Endothelial cell of umbilical vein (primary cell): ENCODE data around the gene RBM38. TPM values are rescaled to one million over a fixed set of nuclear protein-coding genes. Genes with fewer than 3 reads are reported as not detected.

ENCODE experiments used
- BruUV-seq: library from RNA; stranded (reverse); fragments of 400-500 nt; replicated peaks from 2 replicates; lab custom pipeline; 2021; lab: Mats Ljungman, UMichigan
- CTCF ChIA-PET: fragments of 300-600, 350-600 bp; sonication (Branson Sonifier 250); formaldehyde crosslinking; loops from one replicate; lab custom pipeline; 2021; ENCODE audit warnings: antibody characterized with exemption, inconsistent platforms; lab: Charles Lee
- POLR2A ChIA-PET: fragments of 300-600, 350-600 bp; sonication (Branson Sonifier 250); formaldehyde crosslinking; loops from one replicate; lab custom pipeline; 2021; ENCODE audit warnings: antibody characterized with exemption, inconsistent platforms; lab: Charles Lee
- DNase-seq: peaks from one replicate; pipeline ENCODE4 v3.0.0-alpha.2; 2011; ENCODE audit warnings: low read depth, low spot score
- FAIRE-seq: peaks from 2 replicates; lab custom pipeline; 2011; peaks lifted over from hg19 to GRCh38; lab: Jason Lieb, UNC
- H2AFZ ChIP-seq: 2 replicates; pipeline ENCODE4 v1.6.0; 2012; ENCODE audit warnings: low read depth, low read length, control low read depth, inconsistent platforms
- H3K27ac ChIP-seq: 2 replicates; pipeline ENCODE4 v1.5.1; 2011; ENCODE audit warnings: low read depth, mild to moderate bottlenecking, control low read depth, low read length, moderate library complexity; ENCODE audit not compliant: insufficient read depth
- H3K27me3 ChIP-seq, 2 experiments: 2 replicates each; pipeline versions ENCODE4 v1.6.0 to v1.6.1; 2011; ENCODE audit warnings: low read length in 2 of 2, mixed read lengths in 1 of 2; ENCODE audit not compliant: control insufficient read depth in 2 of 2, insufficient read depth in 2 of 2
- H3K36me3 ChIP-seq, 2 experiments: 2 replicates in 1 of 2; 3 replicates in 1 of 2; pipeline ENCODE4 v1.5.1; 2011; ENCODE audit warnings: low read length in 2 of 2, mild to moderate bottlenecking in 1 of 2, moderate library complexity in 1 of 2; ENCODE audit not compliant: control insufficient read depth in 2 of 2, insufficient read depth in 2 of 2; ENCODE audit errors: extremely low read depth in 1 of 2
- H3K4me1 ChIP-seq: 3 replicates; pipeline ENCODE4 v1.5.1; 2011; ENCODE audit warnings: mild to moderate bottlenecking, low read length; ENCODE audit not compliant: control insufficient read depth, insufficient read depth; ENCODE audit errors: extremely low read depth
- H3K4me2 ChIP-seq: 2 replicates; pipeline ENCODE4 v1.6.1; 2011; ENCODE audit warnings: low read length, control low read depth, mixed read lengths; ENCODE audit not compliant: insufficient read depth
- H3K4me3 ChIP-seq, 3 experiments: fragments of 200-600 bp in 1 of 3; sonication (generic), shearing (Covaris generic) in 1 of 3; replicated peaks in 1 of 3; 2 replicates each; pipeline ENCODE4 v1.5.1; 2011 to 2016; ENCODE audit warnings: control low read depth in 3 of 3, low read length in 3 of 3, mild to moderate bottlenecking in 2 of 3, inconsistent platforms in 1 of 3, low read depth in 1 of 3, moderate library complexity in 1 of 3; ENCODE audit not compliant: insufficient read depth in 1 of 3
- H3K79me2 ChIP-seq: 2 replicates; pipeline ENCODE4 v1.6.0; 2012; ENCODE audit warnings: low read length, inconsistent platforms; ENCODE audit not compliant: control insufficient read depth, insufficient read depth
- H3K9ac ChIP-seq: replicated peaks from 2 replicates; pipeline ENCODE3; 2011; ENCODE audit warnings: low read length, control low read depth; ENCODE audit not compliant: insufficient read depth; ENCODE audit errors: extremely low read depth
- H3K9me1 ChIP-seq: replicated peaks from 3 replicates; pipeline ENCODE4 v1.6.0; 2011; ENCODE audit warnings: mild to moderate bottlenecking, low read length; ENCODE audit not compliant: control insufficient read depth, insufficient read depth; ENCODE audit errors: extremely low read depth
- H3K9me3 ChIP-seq: replicated peaks from 2 replicates; pipeline ENCODE4 v1.5.1; 2012; ENCODE audit warnings: low read length, inconsistent platforms; ENCODE audit not compliant: control insufficient read depth, insufficient read depth
- H4K20me1 ChIP-seq: replicated peaks from 2 replicates; pipeline ENCODE3; 2011; ENCODE audit warnings: mild to moderate bottlenecking, low read length; ENCODE audit not compliant: control insufficient read depth, insufficient read depth; ENCODE audit errors: extremely low read depth
- CTCF ChIP-seq, 2 donors: IDR thresholded peaks; 1 replicate in 1 of 2; 2 replicates in 1 of 2; pipeline ENCODE4 v1.5.1; 2011; ENCODE audit warnings: low read length in 2 of 2, mild to moderate bottlenecking in 2 of 2, moderate library complexity in 2 of 2, control low read depth in 1 of 2, inconsistent platforms in 1 of 2, low read depth in 1 of 2; ENCODE audit not compliant: insufficient read depth in 1 of 2; ENCODE audit errors: extremely low read depth in 1 of 2
- EZH2 ChIP-seq: IDR thresholded peaks from 2 replicates; pipeline ENCODE4 v1.6.1; 2012; ENCODE audit warnings: borderline replicate concordance, low read depth, mild to moderate bottlenecking, moderate library complexity, low read length, inconsistent platforms; ENCODE audit not compliant: severe bottlenecking
- FOS ChIP-seq: IDR thresholded peaks from 2 replicates; pipeline ENCODE4 v1.6.1; 2011; ENCODE audit warnings: mild to moderate bottlenecking, low read length, moderate library complexity, borderline replicate concordance; ENCODE audit not compliant: insufficient read depth
- GATA2 ChIP-seq: IDR thresholded peaks from 2 replicates; pipeline ENCODE4 v1.7.0; 2011; ENCODE audit warnings: low read depth, mild to moderate bottlenecking, moderate library complexity, mixed read lengths, low read length; ENCODE audit not compliant: insufficient read length, insufficient read depth
- JUN ChIP-seq: IDR thresholded peaks from 2 replicates; pipeline ENCODE4 v1.6.1; 2011; ENCODE audit warnings: borderline replicate concordance, low read depth; ENCODE audit not compliant: insufficient read length, insufficient read depth
- MAX ChIP-seq: IDR thresholded peaks from 2 replicates; pipeline ENCODE4 v1.6.1; 2011; ENCODE audit not compliant: insufficient read depth, insufficient read length
- MYC ChIP-seq: IDR thresholded peaks from one replicate; pipeline ENCODE4 v1.6.1; 2011; ENCODE audit warnings: mild to moderate bottlenecking, low read depth, low read length
- POLR2A ChIP-seq: IDR thresholded peaks from 2 replicates; pipeline ENCODE4 v1.6.1; 2012; ENCODE audit warnings: low read depth, mild to moderate bottlenecking, control low read depth, low read length
- POLR2AphosphoS5 ChIP-seq: IDR thresholded peaks from 2 replicates; pipeline ENCODE4 v1.6.1; 2012; ENCODE audit warnings: low read depth, mild to moderate bottlenecking, control low read depth, low read length, moderate library complexity; ENCODE audit not compliant: insufficient read depth
- dilution Hi-C: fragments of 300-500 bp; cut with MboI; formaldehyde crosslinking; loops from one replicate; pipeline ENCODE4 v1.15.0; 2019; ENCODE audit warnings: low sequenced_read_pairs; ENCODE audit not compliant: extremely low pct_ligation_motif_present
- intact Hi-C: fragments of 100-400 bp; cut with micrococcal nuclease; formaldehyde crosslinking; loops from one replicate; pipeline ENCODE4 v1.10.0; 2022
- polyA plus RNA-seq, 4 experiments: library from polyadenylated mRNA; depleted of rRNA in 3 of 4; stranded (reverse) in 3 of 4; unstranded in 1 of 4; fragments of >200 nt; gene quantifications; 2 replicates each; pipeline versions ENCODE4 v1.2.1 to v1.2.3, GENCODE V29; 2011 to 2012; ENCODE audit warnings: missing spikeins in 1 of 4
- total RNA-seq: library from RNA; stranded (reverse); gene quantifications from 2 replicates; pipeline ENCODE4 v1.2.3, GENCODE V29; 2021

RBM38 gene
- total and polyA plus RNA-seq, 2 donors (not counting 3 experiments of a cell fraction or from before 2014, with no cell fraction given), result 22.1 to 37.4 TPM

GRCh38 chr20:57431539-57431835 is 40.3 kb downstream of the RBM38 start:
- no peak overlapping the region for H2AFZ ChIP-seq
- intact Hi-C loops, result no loop called here
- FAIRE-seq (no peak), DNase-seq (no peak)
- H3K9ac ChIP-seq, result no peak overlapping the region
- no peaks in the 10 kb centered on the region for H3K9me1 ChIP-seq
- POLR2A ChIA-PET, result no interaction called here
- no peak overlapping the region for H3K4me3 ChIP-seq
- H3K79me2 ChIP-seq, result no peaks in the 10 kb centered on the region
- H3K4me2 ChIP-seq, result no peak overlapping the region
- BruUV-seq, result no TSS peak
- H3K9me3 ChIP-seq, result no peaks in the 10 kb centered on the region
- TF ChIP-seq EZH2, result no peak
- TF ChIP-seq MYC, result no peak
- TF ChIP-seq GATA2, result no peak
- TF ChIP-seq MAX, result no peak
- no peak for TF ChIP-seq POLR2AphosphoS5
- no peak for TF ChIP-seq JUN
- no peak for TF ChIP-seq FOS
- no peak for TF ChIP-seq POLR2A
- no peak for TF ChIP-seq CTCF (IDR thresholded peaks at IDR 0.05; ENCODE audit: extremely low read depth in 1 of 2, insufficient read depth in 1 of 2, low read depth in 1 of 2, low read length in 2 of 2)
- CTCF ChIA-PET, result interaction anchor here (0.7 kb wide), 1 partner anchor 13 kb away, joined by 3 read pairs; no protein-coding TSS in a partner anchor
- no peaks in the 10 kb centered on the region for H3K4me1 ChIP-seq
- dilution Hi-C loops, result no loop called here
- H3K36me3 ChIP-seq, result no peaks in the 10 kb centered on the region
- H4K20me1 ChIP-seq, result no peaks in the 10 kb centered on the region
- no peak overlapping the region for H3K27ac ChIP-seq
- H3K27me3 ChIP-seq, result peaks cover 4 to 8% of the 10 kb centered on the region in 2 experiments
